Measurements from ENCODE around the gene LENG1. TPM values are rescaled to one million over a fixed set of nuclear protein-coding genes. Genes with fewer than 3 reads are reported as not detected.

The LENG1 gene
- total RNA-seq, 4 donors from 2014 or later: 3.7 to 52.8 (median 23.8) TPM

DNA sequence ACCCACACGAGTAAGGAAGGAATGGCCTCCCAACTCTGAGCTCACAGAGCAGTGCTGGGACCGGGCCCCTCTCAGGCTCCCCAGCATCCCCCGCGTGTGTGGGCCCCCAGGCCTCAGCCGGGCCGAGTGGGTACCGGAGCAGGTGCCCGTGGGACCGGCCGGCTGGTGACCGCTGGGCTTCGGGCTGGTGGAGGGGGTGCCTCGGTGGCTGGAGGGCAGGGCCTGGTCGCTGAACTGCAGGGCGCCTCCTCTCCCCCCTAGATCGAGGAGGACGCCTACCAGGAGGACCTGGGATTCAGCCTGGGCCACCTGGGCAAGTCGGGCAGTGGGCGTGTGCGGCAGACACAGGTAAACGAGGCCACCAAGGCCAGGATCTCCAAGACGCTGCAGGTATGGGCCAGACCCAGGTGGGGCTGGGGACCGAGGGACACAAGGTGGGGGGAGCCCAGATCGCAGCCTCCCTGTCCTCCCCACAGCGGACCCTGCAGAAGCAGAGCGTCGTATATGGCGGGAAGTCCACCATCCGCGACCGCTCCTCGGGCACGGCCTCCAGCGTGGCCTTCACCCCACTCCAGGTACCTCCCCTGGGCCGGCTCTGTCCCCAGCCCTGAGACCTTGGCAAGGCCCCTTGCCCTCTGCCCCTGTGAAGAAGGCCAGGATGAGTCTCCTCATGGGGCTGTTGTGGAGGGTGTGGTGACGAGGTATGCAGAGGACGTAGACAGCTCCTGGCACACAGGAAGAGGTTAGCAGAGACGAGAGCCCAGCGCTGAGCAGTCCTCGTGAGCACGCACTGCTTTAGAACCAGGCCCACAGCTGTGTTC, 30.5 kb downstream of the LENG1 start:
- Histone ChIP-seq H3K36me3 (no peaks in the 10 kb centered on the region), H3K27ac (no peak overlapping the region), H3K4me3 (no peak overlapping the region), H3K27me3 (no peaks in the 10 kb centered on the region), H3K4me1 (no peaks in the 10 kb centered on the region), H3K9me3 (no peaks in the 10 kb centered on the region)
- DNase-seq: no peak
- intact Hi-C loops (cut with DNase I; ENCODE audit: low total_unique reads): no loop called here
- TF ChIP-seq POLR2A (IDR thresholded peaks at IDR 0.05): no peak
- TF ChIP-seq, protein P1, sequence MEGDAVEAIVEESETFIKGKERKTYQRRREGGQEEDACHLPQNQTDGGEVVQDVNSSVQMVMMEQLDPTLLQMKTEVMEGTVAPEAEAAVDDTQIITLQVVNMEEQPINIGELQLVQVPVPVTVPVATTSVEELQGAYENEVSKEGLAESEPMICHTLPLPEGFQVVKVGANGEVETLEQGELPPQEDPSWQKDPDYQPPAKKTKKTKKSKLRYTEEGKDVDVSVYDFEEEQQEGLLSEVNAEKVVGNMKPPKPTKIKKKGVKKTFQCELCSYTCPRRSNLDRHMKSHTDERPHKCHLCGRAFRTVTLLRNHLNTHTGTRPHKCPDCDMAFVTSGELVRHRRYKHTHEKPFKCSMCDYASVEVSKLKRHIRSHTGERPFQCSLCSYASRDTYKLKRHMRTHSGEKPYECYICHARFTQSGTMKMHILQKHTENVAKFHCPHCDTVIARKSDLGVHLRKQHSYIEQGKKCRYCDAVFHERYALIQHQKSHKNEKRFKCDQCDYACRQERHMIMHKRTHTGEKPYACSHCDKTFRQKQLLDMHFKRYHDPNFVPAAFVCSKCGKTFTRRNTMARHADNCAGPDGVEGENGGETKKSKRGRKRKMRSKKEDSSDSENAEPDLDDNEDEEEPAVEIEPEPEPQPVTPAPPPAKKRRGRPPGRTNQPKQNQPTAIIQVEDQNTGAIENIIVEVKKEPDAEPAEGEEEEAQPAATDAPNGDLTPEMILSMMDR (IDR thresholded peaks at IDR 0.05): no peak

DNA sequence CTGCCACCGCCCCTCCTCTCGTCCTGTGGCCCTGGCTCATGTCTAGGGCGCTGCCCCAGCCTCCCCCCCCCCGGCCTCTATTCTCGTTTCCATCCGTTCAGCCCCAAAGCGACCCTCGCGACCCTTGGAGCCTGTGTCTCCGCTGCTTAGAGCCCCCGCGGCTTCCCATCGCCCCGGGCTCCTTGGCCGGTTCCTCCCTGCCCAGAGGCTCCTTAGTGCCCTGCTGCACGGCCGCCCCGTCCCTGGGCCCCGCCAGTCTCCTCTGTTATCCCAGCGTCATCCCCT, 31.1 kb downstream of the LENG1 start:
- no peaks in the 10 kb centered on the region for H3K36me3 ChIP-seq

DNA sequence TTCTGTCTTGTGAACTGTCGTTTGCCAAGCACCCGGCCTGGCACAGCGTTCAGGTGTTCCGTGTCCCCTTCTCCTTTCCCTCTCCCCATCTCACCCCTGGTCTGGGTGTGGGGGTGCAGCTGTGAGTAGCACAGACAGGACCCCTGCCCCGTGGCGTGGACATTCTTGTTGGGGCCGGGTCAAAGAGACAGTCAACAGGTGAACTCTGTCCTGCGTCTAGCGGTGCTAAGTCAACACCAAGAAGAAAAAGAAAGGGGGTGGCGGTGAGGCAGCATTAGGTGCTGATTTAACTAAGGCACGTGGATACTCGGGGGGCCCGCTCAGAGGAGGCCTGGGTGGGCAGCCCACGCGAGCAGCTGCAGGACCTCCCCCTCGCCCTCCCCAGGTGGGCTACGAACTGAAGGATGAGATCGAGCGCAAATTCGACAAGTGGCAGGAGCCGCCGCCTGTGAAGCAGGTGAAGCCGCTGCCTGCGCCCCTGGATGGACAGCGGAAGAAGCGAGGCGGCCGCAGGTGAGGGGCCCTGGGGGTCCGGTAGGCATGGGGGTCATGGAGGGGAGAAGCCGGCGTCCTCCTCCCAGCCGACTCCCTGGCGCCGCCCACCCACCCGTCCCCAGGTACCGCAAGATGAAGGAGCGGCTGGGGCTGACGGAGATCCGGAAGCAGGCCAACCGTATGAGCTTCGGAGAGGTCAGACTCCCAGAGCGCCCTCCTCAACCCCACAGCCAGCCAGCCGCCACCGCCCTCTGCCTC, 31.7 kb downstream of the LENG1 start:
- no peaks in the 10 kb centered on the region for H3K36me3 ChIP-seq

More for the DNA sequence above, 31.1 kb downstream of the LENG1 start:
- Histone ChIP-seq H3K4me1 (no peaks in the 10 kb centered on the region), H3K27ac (no peak overlapping the region), H3K9me3 (no peaks in the 10 kb centered on the region), H3K4me3 (no peak overlapping the region), H3K27me3 (no peaks in the 10 kb centered on the region)
- intact Hi-C loops (cut with DNase I; ENCODE audit: low total_unique reads): no loop called here
- no peak for DNase-seq
- TF ChIP-seq, protein P1 (IDR thresholded peaks at IDR 0.05): no peak
- no peak for TF ChIP-seq POLR2A (IDR thresholded peaks at IDR 0.05)

DNA sequence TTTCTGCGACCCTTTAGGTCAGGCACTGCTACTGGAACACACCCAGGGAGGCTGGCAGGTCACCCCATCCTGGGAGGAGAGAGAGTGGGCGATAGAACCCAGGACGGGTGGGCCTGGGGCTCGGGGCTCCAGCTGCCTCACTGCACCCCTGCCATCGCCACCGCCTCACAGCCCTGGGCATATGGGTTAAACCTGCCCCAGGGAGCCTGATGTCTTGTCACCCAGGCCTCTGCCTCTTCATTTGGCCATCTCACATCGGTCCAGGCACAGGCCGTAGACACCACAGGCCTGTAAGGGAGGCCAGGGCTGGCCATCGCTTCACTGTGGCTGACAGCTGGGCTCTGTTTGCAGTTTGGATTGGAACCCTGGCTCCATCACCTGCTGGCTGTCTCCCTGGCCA, 33.8 kb downstream of the LENG1 start:
- DNase-seq: no peak
- no peak for TF ChIP-seq POLR2A (IDR thresholded peaks at IDR 0.05)
- TF ChIP-seq, protein P1 (IDR thresholded peaks at IDR 0.05): no peak
- Histone ChIP-seq H3K4me1 (no peaks in the 10 kb centered on the region), H3K9me3 (no peaks in the 10 kb centered on the region), H3K27me3 (no peaks in the 10 kb centered on the region), H3K36me3 (no peaks in the 10 kb centered on the region), H3K27ac (no peak overlapping the region), H3K4me3 (no peak overlapping the region)
- intact Hi-C loops (cut with DNase I; ENCODE audit: low total_unique reads): no loop called here

More for the DNA sequence above, 31.7 kb downstream of the LENG1 start:
- H3K9me3 ChIP-seq: no peaks in the 10 kb centered on the region
- intact Hi-C loops (cut with DNase I; ENCODE audit: low total_unique reads): no loop called here
- no peaks in the 10 kb centered on the region for H3K4me1 ChIP-seq
- no peak overlapping the region for H3K27ac ChIP-seq
- no peak for DNase-seq
- no peak for TF ChIP-seq POLR2A (IDR thresholded peaks at IDR 0.05)
- TF ChIP-seq, protein P1 (IDR thresholded peaks at IDR 0.05): no peak
- no peak overlapping the region for H3K4me3 ChIP-seq
- H3K27me3 ChIP-seq: no peaks in the 10 kb centered on the region

DNA sequence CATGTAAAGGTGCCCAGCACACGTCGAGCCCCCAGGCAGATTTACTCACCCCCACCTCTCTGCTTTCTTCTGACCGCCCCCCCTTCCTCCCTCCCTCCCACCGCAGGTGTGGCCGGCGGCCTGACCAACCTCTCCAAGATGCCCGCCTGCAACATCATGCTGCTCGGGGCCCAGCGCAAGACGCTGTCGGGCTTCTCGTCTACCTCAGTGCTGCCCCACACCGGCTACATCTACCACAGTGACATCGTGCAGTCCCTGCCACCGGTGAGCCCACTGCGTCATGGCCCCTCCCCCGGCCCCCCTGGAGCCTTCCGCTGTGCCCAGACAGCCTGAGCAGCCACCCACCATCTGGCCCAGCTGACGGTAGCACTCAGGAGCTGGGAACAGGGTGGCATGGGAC, 35.1 kb downstream of the LENG1 start:
- no peaks in the 10 kb centered on the region for H3K4me1 ChIP-seq
- no peak overlapping the region for H3K4me3 ChIP-seq
- no peaks in the 10 kb centered on the region for H3K9me3 ChIP-seq
- no peak overlapping the region for H3K27ac ChIP-seq
- DNase-seq: no peak
- no peaks in the 10 kb centered on the region for H3K36me3 ChIP-seq
- intact Hi-C loops (cut with DNase I; ENCODE audit: low total_unique reads): no loop called here
- H3K27me3 ChIP-seq: no peaks in the 10 kb centered on the region
- TF ChIP-seq POLR2A (IDR thresholded peaks at IDR 0.05): no peak
- TF ChIP-seq, protein P1 (IDR thresholded peaks at IDR 0.05): no peak

Measured in uterus (tissue), 4 donors.